Peyer's patch (tissue), 4 donors: ENCODE measurements around the gene HLA-DOA.

Source experiments
- POLR2A ChIP-seq, 2 donors: fragments of 450-650 bp; IDR thresholded peaks; one replicate each; pipeline ENCODE4 v1.5.1; 2017; ENCODE audit warnings: antibody characterized with exemption in 2 of 2, mild to moderate bottlenecking in 2 of 2, moderate library complexity in 2 of 2
- TF ChIP-seq, protein P1 (sequence below), 6 experiments: fragments of 450-650 bp in 4 of 6; fragments of 200-600 bp in 2 of 6; sonication (generic) in 1 of 6; IDR thresholded peaks; one replicate each; pipeline ENCODE4 v1.5.1; 2017 to 2019; ENCODE audit warnings: antibody characterized with exemption in 6 of 6, mild to moderate bottlenecking in 3 of 6, moderate library complexity in 1 of 6

DNA sequence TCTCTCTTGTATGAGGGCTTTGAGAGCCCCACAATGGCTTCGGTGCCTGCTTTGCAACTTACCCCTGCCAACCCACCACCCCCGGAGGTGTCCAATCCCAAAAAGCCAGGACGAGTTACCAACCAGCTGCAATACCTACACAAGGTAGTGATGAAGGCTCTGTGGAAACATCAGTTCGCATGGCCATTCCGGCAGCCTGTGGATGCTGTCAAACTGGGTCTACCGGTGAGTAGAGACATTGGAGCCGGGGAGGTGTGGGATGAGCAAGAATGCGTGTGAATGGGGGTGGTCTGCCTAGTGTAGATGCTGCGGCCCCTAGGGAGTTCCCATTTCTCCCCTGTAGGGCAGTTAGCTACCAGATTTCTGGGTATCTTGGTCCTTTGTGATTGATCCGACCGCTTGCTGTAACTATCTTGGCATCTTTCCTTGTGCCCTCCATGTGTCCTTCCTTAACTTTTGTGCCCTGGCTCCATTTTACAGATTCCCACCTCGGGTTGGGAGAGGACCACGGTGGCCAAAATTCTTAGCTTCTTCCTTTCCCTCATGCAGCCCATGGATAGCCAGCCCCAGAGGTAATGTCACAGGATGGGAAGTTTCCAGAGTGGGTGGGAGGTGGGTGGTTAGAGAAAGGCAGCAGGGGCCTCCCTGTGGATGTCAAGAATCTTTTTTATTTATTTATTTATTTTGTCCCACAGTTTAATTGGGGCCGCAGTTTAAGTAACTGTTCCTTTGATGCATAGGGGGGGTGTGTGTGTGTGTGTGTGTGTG lies 34.7 kb downstream of the HLA-DOA start:
- TF ChIP-seq, protein P1, sequence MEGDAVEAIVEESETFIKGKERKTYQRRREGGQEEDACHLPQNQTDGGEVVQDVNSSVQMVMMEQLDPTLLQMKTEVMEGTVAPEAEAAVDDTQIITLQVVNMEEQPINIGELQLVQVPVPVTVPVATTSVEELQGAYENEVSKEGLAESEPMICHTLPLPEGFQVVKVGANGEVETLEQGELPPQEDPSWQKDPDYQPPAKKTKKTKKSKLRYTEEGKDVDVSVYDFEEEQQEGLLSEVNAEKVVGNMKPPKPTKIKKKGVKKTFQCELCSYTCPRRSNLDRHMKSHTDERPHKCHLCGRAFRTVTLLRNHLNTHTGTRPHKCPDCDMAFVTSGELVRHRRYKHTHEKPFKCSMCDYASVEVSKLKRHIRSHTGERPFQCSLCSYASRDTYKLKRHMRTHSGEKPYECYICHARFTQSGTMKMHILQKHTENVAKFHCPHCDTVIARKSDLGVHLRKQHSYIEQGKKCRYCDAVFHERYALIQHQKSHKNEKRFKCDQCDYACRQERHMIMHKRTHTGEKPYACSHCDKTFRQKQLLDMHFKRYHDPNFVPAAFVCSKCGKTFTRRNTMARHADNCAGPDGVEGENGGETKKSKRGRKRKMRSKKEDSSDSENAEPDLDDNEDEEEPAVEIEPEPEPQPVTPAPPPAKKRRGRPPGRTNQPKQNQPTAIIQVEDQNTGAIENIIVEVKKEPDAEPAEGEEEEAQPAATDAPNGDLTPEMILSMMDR (IDR thresholded peaks at IDR 0.05): no peak
- TF ChIP-seq POLR2A (IDR thresholded peaks at IDR 0.05): no peak
